HCT116 (cell line): Measurements from ENCODE around the gene DAGLA. TPM values are rescaled to one million over a fixed set of nuclear protein-coding genes. Genes with fewer than 3 reads are reported as not detected.

Experiments used
- ATAC-seq: fragments of 200-7000 bp; cut with Tn5 transposase; 2 replicates; pipeline ENCODE4 v1.9.1; 2020; ENCODE audit warnings: mild to moderate bottlenecking, moderate library complexity
- BruUV-seq: library from RNA; stranded (reverse); fragments of 400-500 nt; replicated peaks from 2 replicates; lab custom pipeline; 2021; lab: Mats Ljungman, UMichigan
- CTCF ChIA-PET: fragments of 300-600 bp; sonication (Branson Sonifier 250); formaldehyde crosslinking; loops from one replicate; lab custom pipeline; 2021; ENCODE audit warnings: antibody characterized with exemption; lab: Charles Lee
- POLR2A ChIA-PET: fragments of 300-600, 350-600 bp; sonication (Branson Sonifier 250); formaldehyde crosslinking; loops from one replicate; lab custom pipeline; 2021; ENCODE audit warnings: antibody characterized with exemption; lab: Charles Lee
- RAD21 ChIA-PET, 2 experiments: fragments of 300-600 bp; sonication (Branson Sonifier 250); formaldehyde crosslinking; loops; one replicate each; lab custom pipeline; 2023; ENCODE audit warnings: low total read pairs in 2 of 2; ENCODE audit not compliant: uncharacterized antibody in 2 of 2, unreplicated experiment in 2 of 2, low non-redundant PET in 1 of 2; lab: Charles Lee
- DNase-seq: peaks from one replicate; pipeline ENCODE4 v3.0.0-alpha.2; 2010; ENCODE audit warnings: low read depth, low spot score
- H2AFZ ChIP-seq: fragments of 200-600 bp; shearing (Covaris generic), sonication (generic); 2 replicates; pipeline ENCODE4 v1.6.1; 2017; ENCODE audit warnings: low read depth, mixed run types, mixed read lengths, antibody characterized with exemption, low read length; ENCODE audit not compliant: poor library complexity, severe bottlenecking
- H3K27ac ChIP-seq: 2 replicates; pipeline ENCODE4 v1.5.1; 2012; ENCODE audit warnings: low read depth, low read length
- H3K27me3 ChIP-seq: fragments of 200-600 bp; sonication (generic); 2 replicates; pipeline ENCODE4 v1.6.1; 2016; ENCODE audit warnings: mixed run types, low read length, mixed read lengths; ENCODE audit not compliant: insufficient read depth
- H3K36me3 ChIP-seq, 2 experiments: fragments of 200-500 bp in 1 of 2; fragments of 200-600 bp in 1 of 2; sonication (Bioruptor generic) in 1 of 2; sonication (generic) in 1 of 2; 2 replicates each; pipeline versions ENCODE4 v1.5.1 to v1.6.1; 2014 to 2016; ENCODE audit warnings: low read length in 2 of 2, inconsistent platforms in 1 of 2, mixed read lengths in 1 of 2, mixed run types in 1 of 2; ENCODE audit not compliant: insufficient read depth in 2 of 2, control insufficient read depth in 1 of 2
- H3K4me1 ChIP-seq, 2 experiments: fragments of 200-600 bp in 1 of 2; sonication (generic) in 1 of 2; 2 replicates each; pipeline versions ENCODE4 v1.5.1 to v1.6.1; 2012 to 2017; ENCODE audit warnings: low read length in 2 of 2, inconsistent platforms in 1 of 2, mild to moderate bottlenecking in 1 of 2, mixed read lengths in 1 of 2, mixed run types in 1 of 2, moderate library complexity in 1 of 2; ENCODE audit not compliant: insufficient read depth in 2 of 2, control insufficient read depth in 1 of 2
- H3K4me2 ChIP-seq: fragments of 200-600 bp; sonication (generic); 2 replicates; pipeline ENCODE4 v1.6.1; 2017; ENCODE audit warnings: mixed run types, low read length, mixed read lengths
- H3K4me3 ChIP-seq, 2 experiments: fragments of 200-600 bp in 1 of 2; sonication (generic) in 1 of 2; replicated peaks in 1 of 2; 2 replicates each; pipeline ENCODE4 v1.5.1; 2011 to 2016; ENCODE audit warnings: low read length in 2 of 2, control low read depth in 1 of 2, low read depth in 1 of 2, mild to moderate bottlenecking in 1 of 2, mixed read lengths in 1 of 2, mixed run types in 1 of 2
- H3K79me2 ChIP-seq: fragments of 200-600 bp; sonication (generic); 2 replicates; pipeline ENCODE4 v1.6.1; 2017; ENCODE audit warnings: mild to moderate bottlenecking, mixed run types, low read length, moderate library complexity, mixed read lengths; ENCODE audit not compliant: insufficient read depth
- H3K9ac ChIP-seq: fragments of 200-600 bp; sonication (generic); 2 replicates; pipeline ENCODE4 v1.6.1; 2016; ENCODE audit warnings: low read length, mixed read lengths
- H3K9me2 ChIP-seq: fragments of 200-600 bp; sonication (generic), shearing (Covaris generic); 2 replicates; pipeline ENCODE4 v1.6.1; 2017; ENCODE audit warnings: mixed run types, mild to moderate bottlenecking, moderate library complexity; ENCODE audit not compliant: insufficient read depth
- H3K9me3 ChIP-seq, 2 experiments: fragments of 200-500 bp in 1 of 2; fragments of 200-600 bp in 1 of 2; sonication (Bioruptor generic) in 1 of 2; sonication (generic) in 1 of 2; 2 replicates each; pipeline ENCODE4 v1.6.1; 2014 to 2017; ENCODE audit warnings: low read length in 2 of 2, mixed read lengths in 2 of 2, inconsistent platforms in 1 of 2, low read depth in 1 of 2, mild to moderate bottlenecking in 1 of 2, mixed run types in 1 of 2, moderate library complexity in 1 of 2; ENCODE audit not compliant: control insufficient read depth in 1 of 2, insufficient read depth in 1 of 2
- H4K20me1 ChIP-seq: fragments of 200-600 bp; sonication (generic), shearing (Covaris generic); 2 replicates; pipeline ENCODE4 v1.6.1; 2017; ENCODE audit warnings: mixed run types, mild to moderate bottlenecking, moderate library complexity; ENCODE audit not compliant: insufficient read depth
- ATF3 ChIP-seq: IDR thresholded peaks from 2 replicates; pipeline ENCODE4 v1.6.1; 2012
- CBX3 ChIP-seq: IDR thresholded peaks from 2 replicates; pipeline ENCODE4 v1.6.1; 2012; ENCODE audit warnings: low read depth
- EZH2phosphoT487 ChIP-seq: fragments of 200-600 bp; IDR thresholded peaks from 2 replicates; pipeline ENCODE4 v1.6.1; 2018; ENCODE audit warnings: antibody characterized with exemption, borderline replicate concordance
- JUND ChIP-seq: IDR thresholded peaks from 2 replicates; pipeline ENCODE4 v1.6.1; 2012
- POLR2A ChIP-seq: IDR thresholded peaks from 2 replicates; pipeline ENCODE4 v1.7.0; 2011; ENCODE audit warnings: borderline replicate concordance; ENCODE audit not compliant: insufficient read depth, insufficient read length; ENCODE audit errors: extremely low read depth
- POLR2AphosphoS5 ChIP-seq: IDR thresholded peaks from 2 replicates; pipeline ENCODE4 v1.6.1; 2011; ENCODE audit warnings: mild to moderate bottlenecking, low read depth, low read length, moderate library complexity
- RAD21 ChIP-seq: IDR thresholded peaks from 2 replicates; pipeline ENCODE4 v1.6.1; 2012; ENCODE audit warnings: low read depth, mild to moderate bottlenecking
- SIN3A ChIP-seq: IDR thresholded peaks from 2 replicates; pipeline ENCODE4 v1.6.1; 2012; ENCODE audit warnings: low read depth
- SP1 ChIP-seq: IDR thresholded peaks from 2 replicates; pipeline ENCODE4 v1.6.1; 2012; ENCODE audit warnings: low read depth
- SRF ChIP-seq: IDR thresholded peaks from 2 replicates; pipeline ENCODE4 v1.6.1; 2012; ENCODE audit warnings: low read depth
- TCF7L2 ChIP-seq: IDR thresholded peaks from 2 replicates; pipeline ENCODE4 v1.7.0; 2011; ENCODE audit warnings: borderline replicate concordance, inconsistent platforms; ENCODE audit not compliant: insufficient read depth, insufficient read length; ENCODE audit errors: extremely low read depth
- ZBTB33 ChIP-seq: IDR thresholded peaks from 2 replicates; pipeline ENCODE4 v1.6.1; 2011; ENCODE audit warnings: mild to moderate bottlenecking, low read length, moderate library complexity; ENCODE audit not compliant: insufficient replicate concordance; ENCODE audit errors: extremely low read depth
- ZFX ChIP-seq: fragments of 450-650 bp; IDR thresholded peaks from 2 replicates; pipeline ENCODE4 v1.6.1; 2017
- intact Hi-C: fragments of 100-400 bp; cut with micrococcal nuclease; formaldehyde crosslinking; loops from 2 replicates; pipeline ENCODE4 v1.10.0; 2022
- total RNA-seq: library from RNA; stranded (reverse); gene quantifications from one replicate; pipeline ENCODE4 v1.2.1, GENCODE V29; 2021; ENCODE audit not compliant: unreplicated experiment
- TF ChIP-seq, protein P1 (sequence below): IDR thresholded peaks from 2 replicates; pipeline ENCODE4 v1.6.1; 2012; ENCODE audit warnings: low read depth

The DAGLA gene
- total RNA-seq, 1 experiment from 2014 or later = 2.7 TPM

DNA sequence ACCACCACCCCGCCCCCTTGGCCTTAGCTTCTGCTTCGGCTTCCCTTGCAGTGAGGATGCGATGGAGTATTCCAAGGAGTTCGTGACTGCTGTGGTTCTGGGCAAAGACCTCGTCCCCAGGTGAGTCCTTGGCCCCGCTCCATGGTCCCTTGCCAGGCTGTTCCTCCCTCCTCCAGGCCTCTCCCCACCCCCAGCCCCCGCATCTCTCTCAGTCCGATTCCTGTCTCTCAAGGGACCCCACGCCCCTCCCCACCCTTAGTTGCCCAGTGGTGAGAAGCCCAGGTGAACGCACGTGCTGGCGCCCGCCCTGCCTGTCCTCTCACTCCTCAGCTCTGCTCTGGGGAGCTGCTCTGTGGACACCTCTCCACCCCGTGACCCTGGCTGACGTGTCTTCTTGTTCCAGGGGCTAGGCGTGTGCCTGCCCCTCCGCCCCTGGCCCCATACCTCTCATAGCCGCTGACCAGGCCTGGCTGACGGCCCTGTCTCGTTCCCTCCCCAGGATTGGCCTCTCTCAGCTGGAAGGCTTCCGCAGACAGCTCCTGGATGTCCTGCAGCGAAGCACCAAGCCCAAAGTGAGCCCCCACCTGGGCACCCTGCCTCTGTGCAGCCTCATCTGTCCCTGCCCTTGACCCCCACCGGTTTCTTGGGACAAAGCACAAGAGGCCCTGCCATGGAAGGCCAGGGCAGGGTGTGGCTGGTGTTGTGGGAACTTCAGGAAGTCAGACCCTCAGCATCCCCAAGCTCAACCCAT is 57.6 kb downstream of the DAGLA start:
- Histone ChIP-seq H3K9me3 (no peaks in the 10 kb centered on the region), H3K4me2 (no peak overlapping the region), H3K9me2 (no peaks in the 10 kb centered on the region), H2AFZ (no peak overlapping the region), H3K27ac (no peak overlapping the region), H3K36me3 (no peaks in the 10 kb centered on the region), H3K9ac (no peak overlapping the region), H4K20me1 (no peaks in the 10 kb centered on the region), H3K4me1 (peaks cover 0 to 7% of the 10 kb centered on the region in 2 experiments; a peak in 2 of 4 replicates), H3K4me3 (no peak overlapping the region), H3K79me2 (no peaks in the 10 kb centered on the region), H3K27me3 (no peaks in the 10 kb centered on the region)
- ChIA-PET POLR2A (no interaction called here), CTCF (interaction anchor here (1.9 kb wide), 1 partner anchor 10 kb away, joined by 9 read pairs; no protein-coding TSS in a partner anchor), RAD21 (no interaction called here)
- no TSS peak for BruUV-seq
- TF ChIP-seq JUND (no peak), TCF7L2 (no peak), EZH2phosphoT487 (no peak), SP1 (no peak), SIN3A (no peak), POLR2A (no peak), ZBTB33 (no peak), POLR2AphosphoS5 (no peak), ZFX (no peak), SRF (no peak), ATF3 (no peak), CBX3 (no peak), RAD21 (no peak)
- TF ChIP-seq, protein P1, sequence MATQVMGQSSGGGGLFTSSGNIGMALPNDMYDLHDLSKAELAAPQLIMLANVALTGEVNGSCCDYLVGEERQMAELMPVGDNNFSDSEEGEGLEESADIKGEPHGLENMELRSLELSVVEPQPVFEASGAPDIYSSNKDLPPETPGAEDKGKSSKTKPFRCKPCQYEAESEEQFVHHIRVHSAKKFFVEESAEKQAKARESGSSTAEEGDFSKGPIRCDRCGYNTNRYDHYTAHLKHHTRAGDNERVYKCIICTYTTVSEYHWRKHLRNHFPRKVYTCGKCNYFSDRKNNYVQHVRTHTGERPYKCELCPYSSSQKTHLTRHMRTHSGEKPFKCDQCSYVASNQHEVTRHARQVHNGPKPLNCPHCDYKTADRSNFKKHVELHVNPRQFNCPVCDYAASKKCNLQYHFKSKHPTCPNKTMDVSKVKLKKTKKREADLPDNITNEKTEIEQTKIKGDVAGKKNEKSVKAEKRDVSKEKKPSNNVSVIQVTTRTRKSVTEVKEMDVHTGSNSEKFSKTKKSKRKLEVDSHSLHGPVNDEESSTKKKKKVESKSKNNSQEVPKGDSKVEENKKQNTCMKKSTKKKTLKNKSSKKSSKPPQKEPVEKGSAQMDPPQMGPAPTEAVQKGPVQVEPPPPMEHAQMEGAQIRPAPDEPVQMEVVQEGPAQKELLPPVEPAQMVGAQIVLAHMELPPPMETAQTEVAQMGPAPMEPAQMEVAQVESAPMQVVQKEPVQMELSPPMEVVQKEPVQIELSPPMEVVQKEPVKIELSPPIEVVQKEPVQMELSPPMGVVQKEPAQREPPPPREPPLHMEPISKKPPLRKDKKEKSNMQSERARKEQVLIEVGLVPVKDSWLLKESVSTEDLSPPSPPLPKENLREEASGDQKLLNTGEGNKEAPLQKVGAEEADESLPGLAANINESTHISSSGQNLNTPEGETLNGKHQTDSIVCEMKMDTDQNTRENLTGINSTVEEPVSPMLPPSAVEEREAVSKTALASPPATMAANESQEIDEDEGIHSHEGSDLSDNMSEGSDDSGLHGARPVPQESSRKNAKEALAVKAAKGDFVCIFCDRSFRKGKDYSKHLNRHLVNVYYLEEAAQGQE = no peak
- intact Hi-C loops = no loop called here
- no peak for DNase-seq
- ATAC-seq = peak; percentile 28; the same call in 1 of the 2 replicates
